Activated CD4-positive, alpha-beta T cell treated with anti-CD3 and anti-CD28 coated beads, Interleukin-2, Interleukin-6, amounts not matched to agents 100 ng/mL and 50 ng/mL, durations not matched to agents 16 hours and 8 hours (primary cell): ENCODE data around the gene KSR1.

ENCODE experiments used
- DNase-seq: peaks from one replicate; pipeline ENCODE4 v3.0.0-alpha.2; 2020

The KSR1 gene

GRCh38 chr17:27597783-27598320 lies 141.6 kb downstream of the KSR1 start:
- DNase-seq, result no peak

DNA sequence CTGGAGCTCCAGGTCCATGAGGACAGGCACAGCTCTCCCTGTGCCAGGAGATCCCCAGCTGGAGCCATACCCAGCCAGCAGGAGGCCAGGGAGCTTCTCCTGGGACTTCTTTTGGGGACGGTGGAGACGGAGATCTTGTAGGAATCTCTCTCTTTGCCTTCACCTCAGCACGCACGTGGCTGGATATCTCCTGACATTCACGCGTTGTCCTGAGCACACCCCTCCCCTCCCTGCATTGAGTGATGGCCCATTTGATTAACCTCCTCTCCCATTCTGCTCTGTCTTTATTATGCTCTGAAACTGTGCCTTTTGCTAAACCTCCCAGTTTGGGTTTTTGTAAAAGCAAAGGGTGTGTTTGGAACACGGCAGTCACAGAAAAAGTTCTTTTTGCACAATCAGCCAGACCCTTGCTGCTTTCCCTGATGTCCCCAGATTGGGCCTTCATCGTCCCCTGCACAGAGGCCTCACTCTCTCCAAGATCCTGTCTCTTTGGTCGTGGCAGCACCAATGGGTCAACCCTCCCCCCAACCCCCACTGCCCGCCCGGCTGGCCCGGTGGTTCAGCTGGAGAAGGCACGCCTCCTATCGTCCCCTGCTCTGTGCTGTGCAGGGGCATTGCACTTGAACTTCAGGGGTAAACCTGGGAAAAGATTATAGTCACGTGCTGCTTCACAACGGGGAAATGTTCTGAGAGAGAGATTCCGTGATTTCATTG lies 142.2 kb downstream of the KSR1 start:
- DNase-seq, result no peak

DNA sequence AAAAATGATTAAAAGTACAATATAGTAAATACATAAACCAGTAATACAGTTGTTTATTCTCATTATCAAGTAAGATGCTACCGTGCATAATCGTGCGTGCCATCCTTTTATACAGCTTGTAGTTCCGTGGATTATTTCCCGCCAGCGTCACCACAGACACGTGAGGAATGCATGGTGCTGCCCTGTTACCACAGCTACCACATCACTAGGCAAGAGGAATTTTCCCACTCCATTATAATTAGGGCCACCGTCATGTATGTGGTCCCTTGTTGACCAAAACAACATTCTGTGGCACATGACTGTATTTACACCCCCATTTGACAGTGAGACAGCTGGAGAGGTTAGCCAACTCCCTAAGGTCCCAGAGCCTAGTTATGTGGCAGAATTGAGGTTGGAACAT lies 144.2 kb downstream of the KSR1 start:
- DNase-seq, result no peak

DNA sequence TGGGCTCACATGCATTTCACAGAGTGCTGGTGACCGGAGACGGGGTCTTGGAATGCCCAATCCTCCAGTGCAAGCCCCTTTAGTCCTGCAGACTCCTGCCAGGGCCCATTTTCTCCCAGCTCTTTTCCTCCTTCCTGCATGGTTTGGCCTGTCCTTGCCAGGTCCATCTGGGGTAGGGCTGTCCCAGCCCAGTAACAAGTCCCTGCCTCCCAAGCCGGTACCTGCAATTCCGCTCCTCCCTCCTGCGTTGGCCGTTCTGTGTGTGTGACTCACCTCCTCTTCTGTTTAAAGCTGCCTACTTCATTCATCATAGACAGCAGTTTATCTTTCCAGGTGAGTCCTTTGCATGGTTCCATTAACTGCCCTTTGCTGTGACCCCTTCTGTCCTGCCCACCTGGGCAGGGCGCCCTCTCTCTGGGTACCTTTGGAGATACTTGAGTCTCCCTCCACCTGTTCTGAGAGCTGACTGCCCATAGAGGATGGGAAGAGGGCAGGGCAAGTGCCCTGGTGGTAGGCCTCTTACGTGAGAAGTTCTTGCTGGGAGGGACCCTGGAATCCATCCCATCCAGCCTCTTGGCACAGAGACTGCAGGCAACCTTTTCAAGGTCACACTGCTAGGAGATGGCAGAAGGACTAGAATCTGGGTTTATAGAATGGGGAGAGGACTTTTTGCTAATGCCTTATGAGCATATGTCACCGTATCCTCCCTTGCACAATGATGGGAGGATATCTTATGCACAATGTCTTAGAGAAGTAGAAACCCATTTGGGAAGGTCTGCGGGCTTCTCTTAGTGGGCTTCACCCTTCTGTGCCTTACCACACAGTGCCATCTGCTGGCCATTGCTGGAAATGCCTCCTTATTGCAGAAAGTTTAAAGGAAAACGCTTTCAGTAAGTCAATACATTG lies 145.1 kb downstream of the KSR1 start:
- DNase-seq, result peak; percentile 85

GRCh38 chr17:27601975-27602302 lies 145.7 kb downstream of the KSR1 start:
- DNase-seq, result no peak

DNA sequence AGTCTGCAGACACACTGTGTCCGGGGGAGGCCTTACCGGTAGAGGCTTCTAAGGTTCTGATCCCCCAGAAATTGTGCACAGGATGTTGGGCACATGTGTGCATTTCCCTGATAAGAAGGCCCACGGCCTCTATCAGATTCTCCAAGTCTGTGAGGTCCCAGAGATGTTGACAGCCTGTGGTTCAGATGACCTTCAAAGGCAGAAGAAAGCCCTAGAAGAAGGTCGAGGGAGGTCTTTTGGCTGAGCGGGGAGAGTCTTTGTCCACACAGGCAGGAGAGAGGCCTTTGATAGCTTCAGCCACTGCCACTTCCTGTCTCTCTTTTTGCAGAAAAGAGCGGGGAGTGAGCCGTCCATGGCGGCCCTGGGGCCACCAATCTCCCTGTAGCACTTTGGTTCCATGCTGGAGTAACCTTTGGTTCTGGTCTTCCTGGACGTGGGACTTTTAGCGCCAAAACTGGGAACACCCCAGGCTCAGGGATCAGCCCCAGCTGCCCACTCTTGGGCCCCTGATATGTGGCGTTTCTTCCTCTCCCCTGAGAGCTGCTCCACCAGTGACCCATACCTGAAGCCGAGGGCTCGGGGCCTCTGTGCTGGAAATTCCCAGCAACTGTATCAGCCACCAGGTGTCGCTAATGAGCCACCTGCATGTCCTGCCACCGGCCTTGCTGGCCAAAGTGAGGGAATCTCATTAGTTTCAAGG lies 146.6 kb downstream of the KSR1 start:
- peak; percentile 79 for DNase-seq

GRCh38 chr17:27603421-27603770 lies 147.1 kb downstream of the KSR1 start:
- no peak for DNase-seq

DNA sequence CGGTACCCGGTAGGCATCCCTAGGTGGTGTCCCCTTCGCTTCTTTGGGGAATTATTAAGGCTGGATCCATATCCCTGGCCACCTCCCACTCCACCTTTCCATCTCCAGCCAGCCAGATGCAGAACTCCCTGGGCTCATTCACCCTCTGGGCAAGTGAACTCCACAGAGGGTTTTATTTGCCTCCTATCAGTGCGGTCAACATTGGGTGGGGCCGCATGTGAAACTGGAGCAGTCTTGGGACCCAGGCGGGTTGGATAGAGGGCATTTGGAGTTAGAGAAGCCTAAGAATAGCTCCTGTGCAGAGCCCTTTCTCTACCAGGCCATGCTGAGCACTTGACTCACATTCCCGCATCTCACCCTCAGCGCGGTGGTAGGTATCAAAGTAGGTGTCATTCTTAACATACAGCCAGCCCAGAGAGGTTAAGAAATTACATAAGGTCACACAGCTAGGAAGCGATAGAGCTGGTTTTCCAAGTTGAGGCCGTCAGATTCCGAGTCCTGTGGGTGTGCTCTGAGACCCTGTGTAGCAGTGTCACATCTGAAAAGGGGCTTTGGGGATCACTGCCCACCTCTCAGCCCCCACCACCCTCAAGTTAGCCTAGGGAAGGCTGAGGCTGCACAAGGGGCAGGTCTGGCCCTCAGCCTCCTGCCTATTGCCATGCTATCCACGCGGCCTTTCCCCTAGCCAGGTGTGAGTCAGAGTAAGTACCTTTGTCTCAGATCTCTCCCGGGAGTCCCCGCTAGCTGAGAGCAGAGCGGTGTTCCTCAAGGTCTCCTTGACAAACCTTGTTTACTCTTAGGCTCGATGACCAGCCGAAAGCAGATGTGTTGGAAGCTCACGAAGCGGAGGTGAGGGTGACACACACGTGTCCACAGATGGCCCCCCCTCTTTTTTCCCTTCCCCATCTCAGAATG lies 147.9 kb downstream of the KSR1 start:
- no peak for DNase-seq

GRCh38 chr17:27605409-27605808 lies 149.2 kb downstream of the KSR1 start:
- DNase-seq, result no peak

DNA sequence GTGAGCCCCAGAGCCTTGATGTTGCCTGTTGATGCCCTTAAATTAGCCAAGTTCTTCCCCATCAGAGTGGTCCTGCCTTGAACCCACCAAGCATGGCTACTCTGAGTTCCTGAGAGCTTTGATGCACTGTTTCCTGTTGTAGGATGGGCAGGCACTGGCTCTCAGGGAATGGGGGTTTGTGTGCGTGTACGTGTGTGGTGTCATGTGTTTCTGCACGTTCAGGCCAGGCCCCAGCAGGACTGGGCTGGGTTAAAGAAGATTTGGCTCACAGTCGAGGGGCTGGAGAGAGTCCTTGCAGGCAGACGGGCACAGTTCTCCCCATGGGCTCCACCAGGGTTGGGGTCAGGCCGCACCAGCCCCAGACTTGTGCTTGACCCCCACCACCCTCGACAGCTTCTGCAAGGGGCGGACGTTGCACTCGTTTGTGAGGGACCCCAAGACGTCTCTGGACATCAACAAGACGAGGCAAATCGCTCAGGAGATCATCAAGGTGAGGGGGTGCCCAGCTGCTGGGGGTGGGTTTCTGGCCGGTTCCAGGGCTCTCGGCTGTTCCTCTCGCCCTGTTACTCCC lies 151.4 kb downstream of the KSR1 start:
- no peak for DNase-seq

DNA sequence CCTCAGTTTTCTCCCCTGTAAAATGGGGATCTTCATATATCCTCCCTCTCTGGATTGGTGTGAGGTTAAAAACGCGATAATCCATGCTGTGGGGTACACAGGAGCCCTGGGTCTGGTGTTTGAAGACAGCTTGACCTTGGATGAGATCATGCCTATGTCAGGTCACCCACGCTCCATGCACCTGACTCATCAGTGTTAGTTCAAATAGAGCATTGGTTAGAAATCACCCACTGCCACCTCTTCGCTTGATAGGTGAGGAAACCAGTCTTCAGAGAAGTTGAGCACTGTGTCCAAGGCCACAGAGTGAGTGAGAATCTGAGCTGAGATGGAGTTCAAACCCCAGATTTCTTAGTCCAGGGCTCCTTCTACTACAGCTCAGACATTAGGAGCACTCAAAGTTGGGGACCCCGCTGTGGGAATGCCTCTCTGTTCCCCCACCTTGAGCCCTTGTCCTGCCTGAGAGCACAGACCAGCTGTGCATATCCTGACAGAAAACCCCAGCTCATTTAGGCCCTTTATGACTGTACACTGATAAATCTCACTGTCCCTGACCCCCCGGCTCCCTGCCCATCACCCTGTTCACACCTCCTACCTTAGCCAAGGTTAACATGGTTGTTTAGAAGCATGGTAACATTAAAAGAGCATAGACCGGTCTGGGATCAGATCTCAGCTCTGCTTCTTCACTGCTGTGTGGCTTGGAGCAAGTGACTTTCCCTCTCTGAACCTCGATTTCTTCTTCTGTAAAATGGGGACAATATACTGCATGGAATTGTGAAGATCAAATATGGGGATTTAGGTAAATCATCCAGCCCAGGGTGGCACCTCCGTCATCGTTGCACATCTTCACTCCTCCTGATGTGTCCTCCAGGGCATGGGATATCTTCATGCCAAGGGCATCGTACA lies 152.3 kb downstream of the KSR1 start:
- DNase-seq, result peak; percentile 19

- no peak for DNase-seq
Measured at GRCh38 chr17:27609611-27610303, 153.5 kb downstream of the KSR1 start.

DNA sequence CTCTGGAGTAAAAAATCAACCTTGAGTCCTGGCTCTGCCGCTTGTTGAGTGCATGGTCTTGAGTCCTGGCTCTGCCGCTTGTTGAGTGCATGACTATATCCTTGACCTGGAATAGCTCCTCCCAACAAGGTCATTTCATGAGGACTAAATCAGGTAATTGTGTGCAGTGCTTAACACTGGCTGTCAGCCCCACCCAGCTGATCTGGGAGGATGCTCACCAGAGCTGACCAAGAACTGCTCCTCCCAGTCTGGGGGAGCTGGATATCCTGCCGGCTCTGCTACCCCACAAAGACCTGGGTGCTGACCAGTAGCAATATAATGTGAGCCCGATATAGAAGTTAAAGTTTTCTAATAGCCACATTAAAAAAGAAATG lies 154.0 kb downstream of the KSR1 start:
- DNase-seq, result no peak

DNA sequence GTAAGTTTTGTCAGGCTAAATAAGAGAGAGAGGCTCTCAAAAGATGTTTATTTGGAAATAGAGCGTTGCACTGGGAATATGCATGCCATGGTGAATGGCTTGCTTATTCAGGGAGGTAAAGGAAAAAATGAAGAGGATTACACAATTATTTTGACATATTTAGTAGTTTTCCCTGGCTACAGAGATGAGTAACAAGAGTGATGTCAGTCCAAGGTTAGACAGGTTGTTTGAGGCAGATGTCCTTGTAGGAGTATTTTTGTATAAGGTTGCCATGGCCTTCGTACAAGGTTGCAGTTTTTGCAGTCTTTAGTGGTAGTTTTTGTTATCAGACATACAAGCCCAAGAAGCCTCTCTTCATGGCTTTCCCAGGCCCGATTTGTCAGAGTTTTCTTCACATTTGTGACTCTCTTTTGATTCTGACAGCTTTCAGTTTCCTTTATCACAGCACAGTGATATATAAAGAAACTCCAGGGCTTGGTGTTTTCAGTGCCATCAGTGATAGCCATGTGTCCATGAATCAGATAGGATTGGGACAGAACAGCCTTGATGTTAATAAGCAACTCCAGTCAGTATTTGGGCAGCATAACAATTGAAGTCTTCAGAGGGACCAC lies 156.0 kb downstream of the KSR1 start:
- peak; percentile 22 for DNase-seq

DNA sequence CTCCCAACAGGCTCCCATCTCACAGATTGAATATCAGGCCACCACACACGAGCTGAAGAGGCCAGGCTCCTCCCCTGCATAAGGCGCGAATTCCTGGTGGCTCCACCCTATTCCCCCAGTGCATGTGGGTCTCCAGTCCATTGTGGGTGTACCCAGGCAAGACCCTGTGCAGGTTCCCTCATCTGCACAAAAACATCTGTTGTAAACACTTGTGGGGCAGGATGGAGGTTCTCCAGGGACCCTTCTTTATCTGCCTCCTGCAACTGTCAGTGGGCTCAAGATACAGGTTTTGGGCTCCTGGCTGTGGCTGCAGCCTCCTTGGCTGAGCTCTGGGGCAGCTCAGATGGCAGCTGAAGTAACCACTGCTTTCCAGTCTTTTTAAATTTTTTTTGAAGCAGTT lies 157.2 kb downstream of the KSR1 start:
- no peak for DNase-seq

DNA sequence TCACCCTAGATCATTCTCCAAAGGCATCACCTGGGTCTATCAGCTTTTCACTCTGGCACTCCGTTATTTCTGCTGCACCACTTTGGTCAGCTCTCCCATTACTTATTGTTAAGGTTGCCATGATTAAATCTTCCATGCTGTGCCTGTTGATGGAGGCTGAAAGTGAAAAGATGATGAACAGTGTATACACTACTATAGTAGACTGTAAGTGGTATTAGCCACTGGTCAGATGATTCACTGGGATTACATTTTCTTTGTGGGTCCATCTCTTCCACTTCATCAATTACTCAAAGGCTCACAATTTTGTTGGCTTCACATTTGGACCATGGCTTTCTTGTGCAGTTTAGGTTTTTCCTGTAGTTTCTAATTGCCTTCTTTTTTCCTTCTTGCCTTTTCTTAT lies 158.9 kb downstream of the KSR1 start:
- no peak for DNase-seq

DNA sequence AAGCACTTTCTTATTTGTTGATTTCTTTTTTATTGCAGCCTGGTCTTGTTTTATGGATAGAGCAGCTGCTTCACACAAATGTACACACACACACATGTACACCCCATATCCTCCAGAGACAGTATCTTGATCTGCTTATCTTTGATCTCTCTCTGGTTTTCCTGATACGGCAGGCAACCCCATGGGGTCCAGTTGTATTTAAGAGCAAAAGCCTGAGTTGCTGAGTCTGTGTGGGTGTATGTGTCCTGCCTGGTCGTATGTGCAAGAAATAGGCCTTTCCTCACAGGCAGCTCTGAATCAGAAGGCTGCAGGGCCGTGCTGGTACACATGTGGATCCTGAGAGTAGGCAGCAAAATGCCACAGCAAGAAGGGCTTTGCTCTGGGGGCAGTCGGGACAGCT lies 160.2 kb downstream of the KSR1 start:
- DNase-seq, result peak; percentile 34

- DNase-seq, result no peak
Measured at GRCh38 chr17:27618417-27618816, 162.2 kb downstream of the KSR1 start.

- DNase-seq, result peak; percentile 47
Measured at GRCh38 chr17:27620721-27621120, 164.5 kb downstream of the KSR1 start.

GRCh38 chr17:27621536-27621935 lies 165.3 kb downstream of the KSR1 start:
- no peak for DNase-seq
